Measurements from ENCODE around the gene FITM1.

FITM1 gene

DNA sequence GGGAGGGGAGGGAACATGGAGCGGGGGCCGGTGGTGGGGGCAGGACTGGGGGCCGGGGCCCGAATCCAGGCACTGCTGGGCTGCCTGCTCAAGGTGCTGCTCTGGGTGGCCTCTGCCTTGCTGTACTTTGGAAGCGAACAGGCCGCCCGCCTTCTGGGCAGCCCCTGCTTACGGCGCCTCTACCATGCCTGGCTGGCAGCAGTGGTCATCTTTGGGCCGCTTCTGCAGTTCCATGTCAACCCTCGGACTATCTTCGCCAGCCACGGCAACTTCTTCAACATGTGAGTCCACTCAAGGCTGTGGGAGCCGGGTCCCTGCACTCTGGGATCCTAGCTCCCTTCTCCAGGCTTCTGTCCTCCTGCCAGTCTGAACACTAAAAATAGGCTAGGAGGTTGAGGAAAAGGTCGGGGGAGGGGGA, 1.1 kb downstream of the FITM1 start:
- Histone ChIP-seq H3K4me1 (ENCODE audit: control insufficient read depth in 1 of 2, insufficient read depth in 2 of 2, low read length in 2 of 2) (peaks cover 8 to 21% of the 10 kb centered on the region in 2 donors), H3K27ac (ENCODE audit: low read depth, low read length) (no peak overlapping the region), H3K4me3 (ENCODE audit: low read depth in 1 of 2, low read length in 2 of 2) (no peak overlapping the region), H3K36me3 (ENCODE audit: control insufficient read depth in 1 of 2, insufficient read depth in 2 of 2, low read length in 2 of 2) (no peaks in the 10 kb centered on the region), H3K27me3 (ENCODE audit: control insufficient read depth in 1 of 2, insufficient read depth in 2 of 2, low read length in 2 of 2) (no peaks in the 10 kb centered on the region), H3K9me3 (ENCODE audit: control insufficient read depth in 1 of 2, low read length in 2 of 2) (no peaks in the 10 kb centered on the region), H3K9ac (ENCODE audit: low read depth in 1 of 2, low read length in 2 of 2) (no peak overlapping the region)

DNA sequence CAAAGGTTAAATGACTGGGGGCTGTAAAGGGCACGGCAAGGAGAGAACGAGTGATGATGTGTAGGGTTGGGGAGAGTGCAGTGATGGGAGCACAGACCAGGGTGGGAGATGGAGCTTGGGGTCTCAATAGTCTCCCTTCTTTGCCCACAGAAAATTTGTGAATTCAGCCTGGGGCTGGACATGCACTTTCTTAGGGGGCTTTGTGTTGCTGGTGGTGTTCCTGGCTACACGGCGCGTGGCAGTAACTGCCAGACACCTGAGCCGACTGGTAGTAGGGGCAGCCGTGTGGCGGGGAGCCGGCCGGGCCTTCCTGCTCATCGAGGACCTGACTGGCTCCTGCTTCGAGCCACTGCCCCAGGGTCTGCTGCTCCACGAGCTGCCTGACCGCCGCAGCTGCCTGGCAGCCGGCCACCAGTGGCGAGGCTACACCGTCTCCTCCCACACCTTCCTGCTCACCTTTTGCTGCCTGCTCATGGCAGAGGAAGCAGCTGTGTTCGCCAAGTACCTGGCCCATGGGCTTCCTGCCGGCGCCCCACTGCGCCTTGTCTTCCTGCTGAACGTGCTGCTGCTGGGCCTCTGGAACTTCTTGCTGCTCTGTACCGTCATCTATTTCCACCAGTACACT, 1.7 kb downstream of the FITM1 start:
- Histone ChIP-seq H3K4me3 (ENCODE audit: low read depth in 1 of 2, low read length in 2 of 2) (no peak overlapping the region), H3K9ac (ENCODE audit: low read depth in 1 of 2, low read length in 2 of 2) (no peak overlapping the region), H3K27me3 (ENCODE audit: control insufficient read depth in 1 of 2, insufficient read depth in 2 of 2, low read length in 2 of 2) (no peaks in the 10 kb centered on the region), H3K9me3 (ENCODE audit: control insufficient read depth in 1 of 2, low read length in 2 of 2) (no peaks in the 10 kb centered on the region), H3K27ac (ENCODE audit: low read depth, low read length) (no peak overlapping the region), H3K4me1 (ENCODE audit: control insufficient read depth in 1 of 2, insufficient read depth in 2 of 2, low read length in 2 of 2) (peaks cover 14 to 27% of the 10 kb centered on the region in 2 donors), H3K36me3 (ENCODE audit: control insufficient read depth in 1 of 2, insufficient read depth in 2 of 2, low read length in 2 of 2) (peaks cover 0 to under 1% of the 10 kb centered on the region in 2 donors)

DNA sequence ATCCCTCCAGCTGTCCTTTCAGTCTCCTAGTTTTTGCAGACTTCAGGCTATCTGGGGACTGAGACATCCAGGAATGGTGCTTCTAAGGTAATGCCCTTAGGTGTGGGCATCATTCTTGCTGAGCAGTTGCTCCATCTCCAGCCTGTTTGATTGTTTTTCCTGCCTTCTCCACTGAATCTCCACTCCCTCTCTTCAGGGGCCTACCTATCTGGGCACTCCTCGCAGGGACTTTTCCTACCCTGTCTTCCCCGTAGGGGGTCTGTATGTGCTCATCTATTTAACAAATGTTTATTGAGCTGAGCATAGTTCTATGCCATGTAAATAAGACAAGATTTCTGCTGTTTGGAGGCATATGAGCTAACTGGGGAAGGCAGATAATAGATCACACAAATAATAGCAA, 2.5 kb downstream of the FITM1 start:
- Histone ChIP-seq H3K4me1 (ENCODE audit: control insufficient read depth in 1 of 2, insufficient read depth in 2 of 2, low read length in 2 of 2) (peaks cover 22 to 35% of the 10 kb centered on the region in 2 donors), H3K27me3 (ENCODE audit: control insufficient read depth in 1 of 2, insufficient read depth in 2 of 2, low read length in 2 of 2) (no peaks in the 10 kb centered on the region), H3K9ac (ENCODE audit: low read depth in 1 of 2, low read length in 2 of 2) (no peak overlapping the region), H3K4me3 (ENCODE audit: low read depth in 1 of 2, low read length in 2 of 2) (no peak overlapping the region), H3K9me3 (ENCODE audit: control insufficient read depth in 1 of 2, low read length in 2 of 2) (no peaks in the 10 kb centered on the region), H3K27ac (ENCODE audit: low read depth, low read length) (no peak overlapping the region), H3K36me3 (ENCODE audit: control insufficient read depth in 1 of 2, insufficient read depth in 2 of 2, low read length in 2 of 2) (peaks cover 7 to 8% of the 10 kb centered on the region in 2 donors)

GRCh38 chr14:24133735-24134134, 3.3 kb downstream of the FITM1 start:
- Histone ChIP-seq H3K9ac (ENCODE audit: low read depth in 1 of 2, low read length in 2 of 2) (no peak overlapping the region), H3K4me1 (ENCODE audit: control insufficient read depth in 1 of 2, insufficient read depth in 2 of 2, low read length in 2 of 2) (peaks cover 30 to 43% of the 10 kb centered on the region in 2 donors), H3K36me3 (ENCODE audit: control insufficient read depth in 1 of 2, insufficient read depth in 2 of 2, low read length in 2 of 2) (peaks cover 15% of the 10 kb centered on the region in 2 donors), H3K27ac (ENCODE audit: low read depth, low read length) (no peak overlapping the region), H3K4me3 (ENCODE audit: low read depth in 1 of 2, low read length in 2 of 2) (no peak overlapping the region), H3K9me3 (ENCODE audit: control insufficient read depth in 1 of 2, low read length in 2 of 2) (no peaks in the 10 kb centered on the region), H3K27me3 (ENCODE audit: control insufficient read depth in 1 of 2, insufficient read depth in 2 of 2, low read length in 2 of 2) (no peaks in the 10 kb centered on the region)

GRCh38 chr14:24135584-24135833, 5.0 kb downstream of the FITM1 start:
- Histone ChIP-seq H3K27me3 (ENCODE audit: control insufficient read depth in 1 of 2, insufficient read depth in 2 of 2, low read length in 2 of 2) (no peaks in the 10 kb centered on the region), H3K27ac (ENCODE audit: low read depth, low read length) (peak overlapping the region; percentile 47), H3K4me3 (ENCODE audit: low read depth in 1 of 2, low read length in 2 of 2) (peak overlapping the region; percentile 67 to 79), H3K9ac (ENCODE audit: low read depth in 1 of 2, low read length in 2 of 2) (peak overlapping the region; percentile 29 to 91), H3K36me3 (ENCODE audit: control insufficient read depth in 1 of 2, insufficient read depth in 2 of 2, low read length in 2 of 2) (peaks cover 24% of the 10 kb centered on the region in 2 donors), H3K9me3 (ENCODE audit: control insufficient read depth in 1 of 2, low read length in 2 of 2) (no peaks in the 10 kb centered on the region), H3K4me1 (ENCODE audit: control insufficient read depth in 1 of 2, insufficient read depth in 2 of 2, low read length in 2 of 2) (peaks cover 41 to 49% of the 10 kb centered on the region in 2 donors)

DNA sequence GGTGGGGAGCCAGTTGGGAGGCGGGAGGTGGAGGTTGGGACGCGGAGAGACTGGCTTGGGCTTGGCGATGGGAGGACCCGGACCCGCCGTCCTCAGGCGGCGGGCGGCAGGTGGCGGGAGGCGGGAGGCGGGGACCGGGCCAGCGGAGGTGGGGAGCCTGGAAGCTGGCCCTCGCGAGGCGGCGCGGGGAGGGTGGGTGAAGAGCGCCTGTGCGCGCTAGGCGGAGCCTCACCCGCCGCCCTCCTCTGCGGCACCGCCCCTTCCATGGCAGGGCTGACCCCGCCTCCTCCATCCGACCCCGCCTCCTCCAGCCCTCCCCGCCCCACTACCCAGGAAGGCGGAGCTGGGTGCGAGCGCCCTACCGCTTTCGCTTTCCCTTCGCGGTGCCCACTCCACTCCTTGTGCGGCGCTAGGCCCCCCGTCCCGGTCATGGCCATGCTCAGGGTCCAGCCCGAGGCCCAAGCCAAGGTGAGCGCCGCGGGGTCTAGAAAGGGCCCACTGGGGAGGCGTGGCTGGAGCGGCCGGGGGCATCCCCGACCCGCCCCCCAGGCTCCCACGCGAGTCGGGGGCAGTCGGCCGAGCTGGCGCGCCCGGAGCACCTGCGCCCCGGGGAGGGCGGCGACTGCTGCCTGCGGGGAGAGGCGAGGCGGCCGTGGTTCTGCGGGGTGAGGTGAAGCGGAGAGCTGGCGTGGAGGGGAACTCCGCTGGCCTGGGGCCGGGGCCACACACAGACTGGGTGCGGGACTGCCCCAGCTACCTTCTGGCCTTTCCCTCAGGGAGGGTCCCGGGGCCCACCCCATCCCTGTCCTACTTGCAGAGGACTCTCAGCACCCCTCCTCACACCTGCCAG, 5.6 kb downstream of the FITM1 start, which contains the start of gene PSME1:
PSME1 (plus strand) TSS at position 361 of the 850 bp plus-strand sequence; CDS start at position 430, 69 bp downstream.
- peaks cover 41 to 52% of the 10 kb centered on the region in 2 donors for H3K4me1 ChIP-seq (ENCODE audit: control insufficient read depth in 1 of 2, insufficient read depth in 2 of 2, low read length in 2 of 2)

GRCh38 chr14:24136684-24137528, 6.4 kb downstream of the FITM1 start:
- Histone ChIP-seq H3K4me1 (ENCODE audit: control insufficient read depth in 1 of 2, insufficient read depth in 2 of 2, low read length in 2 of 2) (peaks cover 42 to 52% of the 10 kb centered on the region in 2 donors), H3K9me3 (ENCODE audit: control insufficient read depth in 1 of 2, low read length in 2 of 2) (no peaks in the 10 kb centered on the region), H3K36me3 (ENCODE audit: control insufficient read depth in 1 of 2, insufficient read depth in 2 of 2, low read length in 2 of 2) (peaks cover 24% of the 10 kb centered on the region in 2 donors), H3K4me3 (ENCODE audit: low read depth in 1 of 2, low read length in 2 of 2) (peak overlapping the region; percentile 86 to 88), H3K27me3 (ENCODE audit: control insufficient read depth in 1 of 2, insufficient read depth in 2 of 2, low read length in 2 of 2) (no peaks in the 10 kb centered on the region), H3K27ac (ENCODE audit: low read depth, low read length) (peak overlapping the region; percentile 84), H3K9ac (ENCODE audit: low read depth in 1 of 2, low read length in 2 of 2) (peak overlapping the region; percentile 77 to 94)

More for the DNA sequence above, 5.6 kb downstream of the FITM1 start, which contains the start of gene PSME1:
- H3K9ac ChIP-seq (ENCODE audit: low read depth in 1 of 2, low read length in 2 of 2) = peak within 1 kb of the TSS; percentile 77 to 94
- H3K27me3 ChIP-seq (ENCODE audit: control insufficient read depth in 1 of 2, insufficient read depth in 2 of 2, low read length in 2 of 2) = no peaks in the 10 kb centered on the region
- peak within 1 kb of the TSS; percentile 84 for H3K27ac ChIP-seq (ENCODE audit: low read depth, low read length)
- peak within 1 kb of the TSS; percentile 86 to 88 for H3K4me3 ChIP-seq (ENCODE audit: low read depth in 1 of 2, low read length in 2 of 2)
- H3K36me3 ChIP-seq (ENCODE audit: control insufficient read depth in 1 of 2, insufficient read depth in 2 of 2, low read length in 2 of 2) = peaks cover 24% of the 10 kb centered on the region in 2 donors
- H3K9me3 ChIP-seq (ENCODE audit: control insufficient read depth in 1 of 2, low read length in 2 of 2) = no peaks in the 10 kb centered on the region

DNA sequence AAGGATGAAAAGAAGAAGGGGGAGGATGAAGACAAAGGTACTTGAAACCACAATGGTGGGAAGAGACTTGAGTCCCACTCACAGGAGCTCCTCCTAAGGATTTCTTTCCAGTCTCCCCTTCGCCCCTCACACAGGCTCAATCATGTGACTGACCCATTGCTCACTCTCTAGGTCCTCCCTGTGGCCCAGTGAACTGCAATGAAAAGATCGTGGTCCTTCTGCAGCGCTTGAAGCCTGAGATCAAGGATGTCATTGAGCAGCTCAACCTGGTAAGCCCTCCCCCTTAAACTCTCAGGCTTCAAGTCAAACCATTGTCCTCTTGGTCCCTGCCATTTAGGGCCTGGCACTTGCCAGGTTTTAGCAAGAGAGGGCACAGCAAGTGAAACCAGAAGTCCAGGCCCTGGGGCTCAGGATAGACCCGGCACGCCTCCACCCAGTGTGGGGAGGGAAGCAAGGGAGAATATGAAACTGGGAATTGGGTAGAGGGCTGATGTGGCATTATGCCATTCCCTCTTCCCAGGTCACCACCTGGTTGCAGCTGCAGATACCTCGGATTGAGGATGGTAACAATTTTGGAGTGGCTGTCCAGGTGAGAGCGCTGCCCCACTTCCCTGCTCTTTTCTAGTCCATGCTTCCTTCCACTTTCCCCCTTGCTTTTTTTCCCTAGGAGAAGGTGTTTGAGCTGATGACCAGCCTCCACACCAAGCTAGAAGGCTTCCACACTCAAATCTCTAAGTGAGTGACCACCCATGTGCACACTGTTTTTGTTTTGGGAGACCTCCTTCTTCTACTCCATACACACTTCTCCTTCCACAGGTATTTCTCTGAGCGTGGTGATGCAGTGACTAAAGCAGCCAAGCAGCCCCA, 7.3 kb downstream of the FITM1 start:
- Histone ChIP-seq H3K27me3 (ENCODE audit: control insufficient read depth in 1 of 2, insufficient read depth in 2 of 2, low read length in 2 of 2) (no peaks in the 10 kb centered on the region), H3K4me3 (ENCODE audit: low read depth in 1 of 2, low read length in 2 of 2) (peak overlapping the region; percentile 86 to 88), H3K4me1 (ENCODE audit: control insufficient read depth in 1 of 2, insufficient read depth in 2 of 2, low read length in 2 of 2) (peaks cover 47 to 50% of the 10 kb centered on the region in 2 donors), H3K9ac (ENCODE audit: low read depth in 1 of 2, low read length in 2 of 2) (peak overlapping the region; percentile 77 to 94), H3K36me3 (ENCODE audit: control insufficient read depth in 1 of 2, insufficient read depth in 2 of 2, low read length in 2 of 2) (peaks cover 24 to 26% of the 10 kb centered on the region in 2 donors), H3K9me3 (ENCODE audit: control insufficient read depth in 1 of 2, low read length in 2 of 2) (no peaks in the 10 kb centered on the region), H3K27ac (ENCODE audit: low read depth, low read length) (no peak overlapping the region)

Data from duodenal mucosa (tissue), 2 donors.